Stimulated activated naive CD8-positive, alpha-beta T cell treated with anti-CD3 and anti-CD28 coated beads, Interleukin-15, Interleukin-2, amounts not matched to agents 100 ng/mL and 50 ng/mL, for 24 hours (primary cell): Measurements from ENCODE around the gene NRARP.

Experiments used
- H3K27ac Mint-ChIP-seq: one replicate; pipeline ENCODE4 v1.8.0; 2021; ENCODE audit warnings: mild to moderate bottlenecking, mixed read lengths
- H3K27me3 Mint-ChIP-seq: one replicate; pipeline ENCODE4 v1.8.0; 2021; ENCODE audit warnings: mixed read lengths
- H3K36me3 Mint-ChIP-seq: one replicate; pipeline ENCODE4 v1.8.0; 2021; ENCODE audit warnings: low read depth, mixed read lengths
- H3K4me1 Mint-ChIP-seq: one replicate; pipeline ENCODE4 v1.8.0; 2021; ENCODE audit warnings: low read depth, mixed read lengths
- H3K4me3 Mint-ChIP-seq: one replicate; pipeline ENCODE4 v1.8.0; 2021; ENCODE audit warnings: mild to moderate bottlenecking, mixed read lengths
- H3K9me3 Mint-ChIP-seq: one replicate; pipeline ENCODE4 v1.8.0; 2021; ENCODE audit warnings: mixed read lengths

Gene NRARP

DNA sequence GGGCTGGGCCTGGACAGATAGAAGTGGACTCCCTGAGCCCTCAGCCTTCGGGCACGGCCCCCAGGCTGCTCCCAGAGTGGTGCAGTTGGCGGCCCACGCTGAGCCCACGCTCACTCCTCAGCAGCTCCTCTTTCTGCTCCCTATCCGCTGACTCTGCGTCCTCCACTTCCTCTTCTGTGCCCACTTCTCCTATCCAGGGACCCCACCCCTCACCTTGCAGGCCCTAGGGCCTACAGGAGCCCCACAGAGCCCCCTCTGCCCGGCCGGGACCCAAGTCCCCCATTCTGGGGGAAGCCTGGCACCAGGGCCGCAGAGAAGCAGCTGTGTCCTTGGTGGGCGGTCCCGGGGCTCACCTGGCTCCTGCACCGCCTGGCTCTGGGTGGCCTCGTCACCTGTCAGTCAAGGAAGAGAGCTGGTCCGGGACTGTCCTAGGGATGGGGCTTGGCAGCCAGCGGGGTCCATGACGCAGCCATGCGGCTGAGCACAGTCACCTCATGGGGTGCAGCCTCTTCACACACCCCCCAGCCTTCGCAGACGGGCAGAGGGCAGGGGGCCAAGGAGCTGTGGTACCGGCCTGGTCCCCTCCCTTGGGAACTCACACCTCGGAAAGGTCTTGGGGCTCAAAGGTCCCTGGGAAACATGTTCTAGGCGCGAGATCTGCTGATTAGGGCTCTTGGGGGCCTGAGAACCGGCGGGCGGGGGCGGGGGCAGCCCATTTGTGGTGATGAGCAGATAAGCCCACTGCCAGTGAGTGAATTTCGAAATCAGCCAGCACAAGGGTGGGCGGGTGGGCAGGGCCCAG, 5.4 kb upstream of the NRARP start:
- Mint-ChIP-seq H3K9me3 (no peaks in the 10 kb centered on the region), H3K4me3 (no peak overlapping the region), H3K27ac (no peak overlapping the region), H3K27me3 (no peaks in the 10 kb centered on the region), H3K4me1 (peaks cover 17% of the 10 kb centered on the region), H3K36me3 (no peaks in the 10 kb centered on the region)

DNA sequence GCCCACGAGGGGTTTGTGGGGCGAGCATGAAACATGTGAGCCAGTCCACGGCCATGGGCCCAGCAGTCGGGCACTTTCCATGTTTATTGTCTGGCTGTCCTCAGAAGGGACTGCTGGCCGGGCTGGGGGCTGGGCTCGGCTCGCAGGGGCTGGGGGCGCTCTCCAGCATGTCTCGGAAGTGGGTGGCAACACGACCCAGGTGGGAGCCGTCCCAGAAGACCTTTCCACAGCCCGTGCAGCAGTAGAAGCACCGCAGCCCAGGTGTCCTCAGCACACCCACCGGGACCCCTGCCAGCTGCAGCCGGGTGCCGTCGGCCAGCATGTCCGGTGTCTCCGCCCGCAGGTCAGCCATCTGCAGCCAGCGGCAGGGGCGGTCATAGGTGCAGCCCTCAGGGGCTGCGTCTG, 4.8 kb upstream of the NRARP start:
- no peaks in the 10 kb centered on the region for H3K9me3 Mint-ChIP-seq
- no peak overlapping the region for H3K4me3 Mint-ChIP-seq
- no peaks in the 10 kb centered on the region for H3K36me3 Mint-ChIP-seq
- H3K27ac Mint-ChIP-seq = no peak overlapping the region
- peaks cover 17% of the 10 kb centered on the region for H3K4me1 Mint-ChIP-seq
- H3K27me3 Mint-ChIP-seq = no peaks in the 10 kb centered on the region

DNA sequence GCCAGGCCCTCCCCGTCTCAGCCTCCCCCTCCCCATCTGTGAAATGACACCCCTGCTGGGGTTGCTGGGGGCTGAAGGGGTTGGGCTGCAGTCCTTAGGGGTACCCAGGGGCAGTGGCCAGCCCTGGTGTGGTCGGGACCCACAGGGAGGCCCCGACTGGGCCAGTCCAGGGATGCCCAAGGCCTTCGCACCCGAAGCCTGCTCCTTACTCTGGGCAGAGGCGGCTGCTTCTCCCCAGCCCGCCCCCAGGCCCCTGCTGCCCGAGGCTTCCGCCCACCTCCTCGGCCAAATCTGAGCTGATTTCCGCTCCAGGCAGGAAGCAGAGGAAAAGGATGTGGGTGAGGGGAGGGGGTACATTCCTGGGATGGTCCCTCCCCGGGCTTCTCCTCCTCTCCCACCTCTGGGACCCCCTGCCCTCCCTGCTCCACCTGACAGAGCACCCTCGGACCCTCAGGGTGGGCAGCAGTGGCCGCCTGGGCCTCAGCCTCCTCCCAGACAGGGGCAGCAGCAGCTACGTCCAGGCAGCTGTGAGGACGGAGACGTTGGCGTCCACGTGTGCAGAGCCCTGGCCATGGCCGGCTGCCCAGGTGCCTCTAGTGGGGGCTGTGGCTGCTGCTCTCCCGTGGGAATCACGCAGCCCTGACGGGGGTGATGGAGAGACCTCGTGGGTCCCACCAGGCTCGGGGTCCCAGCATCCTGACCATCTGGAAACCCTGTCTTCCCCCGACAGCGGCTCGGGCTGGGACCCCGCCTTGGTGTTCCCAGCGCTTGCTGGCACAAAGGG, 4.2 kb upstream of the NRARP start:
- Mint-ChIP-seq H3K4me1 (peaks cover 17% of the 10 kb centered on the region), H3K4me3 (no peak overlapping the region), H3K36me3 (no peaks in the 10 kb centered on the region), H3K27ac (no peak overlapping the region), H3K27me3 (no peaks in the 10 kb centered on the region), H3K9me3 (no peaks in the 10 kb centered on the region)

DNA sequence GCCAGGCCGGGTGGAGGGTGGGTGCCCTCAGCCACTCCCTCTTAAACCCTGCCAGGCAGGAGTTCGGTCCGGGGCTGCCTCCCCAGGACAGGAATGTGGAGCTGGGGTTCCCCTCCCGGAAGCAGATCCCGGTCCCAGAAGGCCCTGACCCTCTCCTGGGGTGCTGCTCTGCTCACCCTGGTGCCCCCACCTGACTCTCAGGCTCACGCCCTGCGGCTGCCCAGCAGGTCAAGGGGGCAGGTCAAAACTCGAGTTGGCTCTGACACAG, 3.7 kb upstream of the NRARP start:
- Mint-ChIP-seq H3K27ac (no peak overlapping the region), H3K4me3 (no peak overlapping the region), H3K4me1 (peaks cover 20% of the 10 kb centered on the region), H3K36me3 (no peaks in the 10 kb centered on the region), H3K9me3 (no peaks in the 10 kb centered on the region), H3K27me3 (peaks cover 2% of the 10 kb centered on the region)

DNA sequence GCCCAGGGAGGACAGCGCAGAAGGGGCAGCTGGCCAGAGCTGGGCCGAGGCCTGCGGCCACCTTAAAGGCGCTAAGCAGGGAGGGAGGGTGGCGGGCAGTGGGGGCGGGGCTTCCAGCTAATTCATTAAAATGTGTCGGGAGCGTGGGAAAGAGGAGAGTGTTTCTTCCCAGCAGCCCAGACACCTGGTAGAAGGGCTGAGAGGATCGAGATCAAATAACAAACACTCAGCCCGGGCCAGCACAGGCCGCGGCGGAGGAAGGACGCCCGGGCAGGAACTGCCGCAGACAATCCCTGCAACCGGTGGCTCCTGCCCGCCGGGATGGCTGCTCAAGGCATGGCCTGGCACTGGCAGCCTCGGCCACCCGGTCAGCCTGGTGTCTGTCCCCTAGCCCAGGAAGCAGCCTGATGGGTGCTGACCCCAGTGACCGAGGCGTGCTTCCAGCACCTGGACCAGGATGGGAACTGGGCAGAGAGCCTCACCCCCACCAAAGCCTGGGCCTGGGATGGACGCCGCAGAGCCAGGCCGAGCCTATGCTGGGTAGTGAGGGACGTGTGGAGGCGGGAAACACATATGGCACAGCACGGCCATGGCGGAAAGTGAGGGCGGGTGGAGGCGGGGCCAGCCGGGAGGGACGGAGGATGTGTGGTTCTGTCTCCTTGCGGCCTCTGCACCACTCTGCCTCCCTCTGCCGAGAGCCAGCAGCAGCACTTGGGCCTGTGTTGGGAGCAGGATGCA, 3.2 kb upstream of the NRARP start:
- Mint-ChIP-seq H3K27me3 (peaks cover 4% of the 10 kb centered on the region), H3K4me3 (no peak overlapping the region), H3K27ac (no peak overlapping the region), H3K4me1 (peaks cover 21% of the 10 kb centered on the region), H3K36me3 (no peaks in the 10 kb centered on the region), H3K9me3 (no peaks in the 10 kb centered on the region)

DNA sequence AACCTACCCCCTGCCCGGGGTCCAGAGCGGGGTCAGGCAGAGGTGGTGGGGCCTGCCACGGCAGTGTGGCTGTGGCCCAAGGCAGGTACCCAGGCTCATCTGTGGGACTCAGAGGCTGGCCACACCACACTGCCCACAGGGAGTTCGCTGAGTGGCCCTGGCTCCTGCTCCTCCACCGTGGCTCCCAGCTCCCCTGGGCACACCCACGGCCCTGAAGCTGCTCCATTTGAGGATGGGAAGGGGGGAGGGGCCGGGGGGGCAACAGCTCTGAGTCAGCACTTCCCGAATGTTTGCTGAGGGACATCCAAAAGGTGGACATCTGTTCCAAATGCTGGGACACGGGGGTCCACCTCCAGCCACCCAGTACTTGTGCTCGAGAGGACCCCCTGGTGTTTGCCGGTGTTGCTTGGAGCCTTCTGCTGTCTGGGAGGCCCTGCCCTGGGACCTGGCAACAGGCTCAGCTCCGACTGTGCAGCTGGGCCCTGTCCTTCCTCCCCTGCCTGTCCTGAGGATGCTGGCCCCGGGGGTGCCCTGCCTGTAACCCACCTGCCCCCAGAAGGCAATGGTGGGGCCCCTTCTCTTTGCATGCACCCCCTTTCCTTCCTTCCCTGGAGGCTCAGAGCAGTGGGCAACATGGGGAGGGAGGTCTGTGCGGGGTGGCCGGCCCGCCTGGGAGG, 2.5 kb upstream of the NRARP start:
- Mint-ChIP-seq H3K4me1 (peaks cover 25% of the 10 kb centered on the region), H3K4me3 (no peak overlapping the region), H3K9me3 (no peaks in the 10 kb centered on the region), H3K36me3 (no peaks in the 10 kb centered on the region), H3K27me3 (peaks cover 9% of the 10 kb centered on the region), H3K27ac (no peak overlapping the region)

DNA sequence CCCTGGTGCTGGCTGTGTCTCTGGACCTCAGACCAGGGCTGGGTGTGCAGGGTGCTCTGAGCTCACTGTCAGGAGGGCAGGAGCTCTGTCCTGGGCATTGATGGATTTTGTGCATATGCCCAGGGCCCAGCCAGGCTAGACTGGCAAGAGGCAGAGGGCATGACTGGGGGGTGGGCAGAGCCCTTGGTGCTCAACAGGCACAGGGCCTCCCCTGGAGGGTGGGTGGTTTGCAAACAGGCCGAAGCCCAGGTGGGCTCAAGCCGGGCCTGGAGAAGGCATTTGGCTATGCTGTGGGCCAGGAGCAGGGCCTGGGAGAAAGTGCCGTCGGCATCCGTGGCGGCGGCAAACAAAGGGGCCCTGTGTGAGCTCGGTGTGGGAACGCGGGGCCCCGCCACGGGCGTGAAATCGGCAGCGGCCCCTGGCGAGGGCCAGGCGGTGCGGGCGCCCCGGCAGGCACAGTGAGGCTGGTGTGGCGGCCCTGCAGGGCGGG, 1.9 kb upstream of the NRARP start:
- Mint-ChIP-seq H3K4me1 (peaks cover 25% of the 10 kb centered on the region), H3K27me3 (peaks cover 11% of the 10 kb centered on the region), H3K27ac (no peak overlapping the region), H3K9me3 (no peaks in the 10 kb centered on the region), H3K4me3 (no peak overlapping the region), H3K36me3 (no peaks in the 10 kb centered on the region)

DNA sequence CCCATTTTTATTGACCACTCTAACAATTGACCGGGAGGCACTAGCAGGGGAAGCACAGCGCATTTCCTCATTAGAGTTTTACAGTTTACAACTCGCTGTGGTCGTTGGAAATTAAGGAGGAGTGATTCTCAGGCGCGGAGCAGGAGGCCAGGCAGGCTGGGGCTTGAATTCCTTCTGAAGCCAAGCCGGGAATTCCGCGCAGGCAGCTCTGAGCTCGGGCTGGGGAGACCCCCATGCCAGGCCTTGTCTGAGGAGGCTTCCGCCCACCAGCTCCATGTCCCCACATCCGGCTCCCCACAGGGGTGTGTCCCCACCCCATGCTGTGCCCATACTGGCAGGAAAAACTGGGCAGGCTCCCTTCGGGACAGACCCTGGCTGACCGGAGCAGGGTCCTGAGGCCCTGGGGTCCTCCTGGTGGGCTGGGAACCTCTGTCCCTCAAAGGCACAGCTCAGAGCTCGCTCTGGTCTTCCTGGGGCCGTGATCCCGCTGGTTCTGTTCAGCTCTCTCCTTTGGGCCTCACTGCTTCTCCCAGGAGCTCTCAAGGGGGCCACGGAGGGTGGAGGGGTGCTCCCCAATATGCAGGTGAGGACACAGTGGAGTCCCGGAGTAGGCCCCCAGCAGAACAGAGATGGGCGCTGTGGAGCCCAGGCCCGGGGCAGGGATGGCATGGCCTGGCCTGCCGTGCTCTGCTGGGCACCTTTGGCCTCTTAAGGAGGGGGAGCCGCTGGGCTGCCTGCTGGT, 1.3 kb upstream of the NRARP start:
- H3K27ac Mint-ChIP-seq = no peak overlapping the region
- peak overlapping the region; percentile 39 for H3K4me3 Mint-ChIP-seq
- peaks cover 25% of the 10 kb centered on the region for H3K4me1 Mint-ChIP-seq
- no peaks in the 10 kb centered on the region for H3K9me3 Mint-ChIP-seq
- H3K27me3 Mint-ChIP-seq = peaks cover 17% of the 10 kb centered on the region
- H3K36me3 Mint-ChIP-seq = no peaks in the 10 kb centered on the region

DNA sequence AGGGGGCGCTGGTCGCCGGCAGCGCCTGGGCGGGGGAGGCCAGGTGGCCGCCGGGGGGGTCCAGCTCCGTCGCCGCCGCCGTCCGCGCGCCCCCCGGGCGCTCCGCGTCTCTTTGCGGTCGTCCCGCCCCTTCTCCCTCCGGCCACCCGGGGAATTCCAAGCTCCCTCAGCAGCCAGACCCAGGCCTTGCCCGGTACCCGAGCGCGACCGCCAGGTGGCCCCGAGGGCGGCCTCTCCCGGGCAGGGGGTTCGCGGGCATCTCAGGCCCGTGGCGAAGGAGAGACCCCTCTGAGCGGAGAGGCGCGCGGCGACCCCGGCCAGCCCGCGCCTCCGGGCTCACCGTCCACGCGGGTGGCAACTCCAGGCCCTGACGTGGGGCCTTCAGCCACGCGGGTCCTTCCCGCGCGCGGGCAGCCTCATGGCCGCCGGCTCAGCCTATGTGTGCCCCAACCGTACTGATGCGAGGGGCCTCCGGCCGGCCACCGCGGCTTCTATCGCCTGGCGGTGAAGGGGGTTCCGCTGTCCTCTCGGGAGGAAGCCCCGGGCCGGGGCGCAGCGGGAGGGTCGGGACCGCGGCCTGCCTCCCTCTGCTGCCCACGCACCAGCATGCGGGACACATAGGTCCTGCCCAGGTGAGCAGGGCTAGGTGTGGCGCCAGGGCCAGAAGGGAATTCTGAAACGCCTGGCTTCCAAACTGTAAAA, 529 bp upstream of the NRARP start:
- peaks cover 17% of the 10 kb centered on the region for H3K27me3 Mint-ChIP-seq
- peak overlapping the region; percentile 39 for H3K4me3 Mint-ChIP-seq
- no peaks in the 10 kb centered on the region for H3K36me3 Mint-ChIP-seq
- no peaks in the 10 kb centered on the region for H3K9me3 Mint-ChIP-seq
- peaks cover 24% of the 10 kb centered on the region for H3K4me1 Mint-ChIP-seq
- no peak overlapping the region for H3K27ac Mint-ChIP-seq

DNA sequence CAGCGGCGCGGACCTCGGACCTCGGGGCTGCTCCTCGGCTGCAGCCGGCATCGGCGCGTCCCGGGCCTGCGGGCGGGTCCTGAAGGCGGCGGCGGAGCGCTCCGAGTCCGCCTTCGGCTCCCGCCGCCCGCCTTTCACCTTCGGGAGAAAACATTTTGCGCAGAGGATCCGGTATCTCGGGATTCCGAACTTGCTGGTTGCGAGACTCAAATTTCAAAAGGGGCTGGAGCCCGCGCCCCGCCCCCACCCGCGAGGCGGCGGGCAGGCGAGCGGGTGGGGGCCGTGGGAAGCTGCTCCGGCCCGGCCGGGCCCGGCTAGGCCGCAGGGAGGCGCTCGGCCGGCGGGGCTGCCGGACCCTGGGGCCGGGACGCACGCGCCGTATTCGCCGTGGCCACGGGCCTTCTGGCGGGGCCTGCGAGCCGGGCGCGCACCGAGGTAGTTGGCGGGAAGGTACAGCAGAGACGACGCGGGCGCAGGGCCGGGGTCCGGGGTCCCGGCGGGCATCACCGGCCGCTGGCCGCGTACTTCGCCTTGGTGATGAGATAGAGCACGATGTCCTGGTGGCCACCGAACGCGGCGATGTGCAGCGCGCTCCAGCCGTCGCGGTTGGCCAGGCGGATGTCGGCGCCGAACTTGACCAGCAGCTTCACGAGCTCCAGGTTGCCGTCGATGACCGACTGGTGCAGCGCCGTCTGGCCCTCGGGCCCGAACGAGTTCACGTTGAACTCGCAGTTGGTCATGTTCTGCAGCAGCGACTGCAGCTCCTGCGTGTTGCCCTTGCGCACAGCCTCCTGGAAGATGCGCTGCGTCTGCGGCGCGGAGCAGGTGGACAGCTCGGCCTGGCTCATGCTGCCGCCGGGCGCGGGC, 757 bp downstream of the NRARP start:
- H3K4me3 Mint-ChIP-seq = peak overlapping the region; percentile 80
- no peaks in the 10 kb centered on the region for H3K9me3 Mint-ChIP-seq
- no peaks in the 10 kb centered on the region for H3K36me3 Mint-ChIP-seq
- peaks cover 18% of the 10 kb centered on the region for H3K4me1 Mint-ChIP-seq
- H3K27ac Mint-ChIP-seq = no peak overlapping the region
- H3K27me3 Mint-ChIP-seq = peaks cover 29% of the 10 kb centered on the region

DNA sequence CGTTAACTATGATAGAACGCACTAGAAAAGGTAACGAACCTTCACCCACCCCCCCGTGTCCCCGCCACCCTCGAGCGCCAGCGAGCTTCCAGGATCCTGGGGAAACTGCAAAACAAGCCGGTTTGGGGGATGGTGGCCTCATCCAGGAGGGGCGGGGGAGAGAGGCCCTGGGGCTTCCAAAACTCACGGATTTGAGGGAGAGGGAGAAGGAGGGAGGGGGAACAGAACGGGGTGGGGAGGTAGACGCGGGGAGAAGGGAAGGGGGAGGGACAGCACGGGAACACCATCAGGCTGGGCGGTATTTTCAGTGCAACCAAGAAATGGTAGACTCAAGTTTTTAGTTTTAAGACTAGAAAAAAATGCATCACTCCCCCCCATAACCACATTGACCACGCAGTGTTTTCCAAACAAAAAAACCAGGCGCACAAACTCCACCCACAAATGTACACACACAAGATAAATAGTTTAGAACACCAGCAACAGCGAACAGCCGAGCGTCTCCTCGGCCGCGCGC, 1.4 kb downstream of the NRARP start:
- Mint-ChIP-seq H3K9me3 (no peaks in the 10 kb centered on the region), H3K4me3 (peak overlapping the region; percentile 80), H3K36me3 (no peaks in the 10 kb centered on the region), H3K4me1 (peaks cover 18% of the 10 kb centered on the region), H3K27me3 (peaks cover 30% of the 10 kb centered on the region), H3K27ac (no peak overlapping the region)

DNA sequence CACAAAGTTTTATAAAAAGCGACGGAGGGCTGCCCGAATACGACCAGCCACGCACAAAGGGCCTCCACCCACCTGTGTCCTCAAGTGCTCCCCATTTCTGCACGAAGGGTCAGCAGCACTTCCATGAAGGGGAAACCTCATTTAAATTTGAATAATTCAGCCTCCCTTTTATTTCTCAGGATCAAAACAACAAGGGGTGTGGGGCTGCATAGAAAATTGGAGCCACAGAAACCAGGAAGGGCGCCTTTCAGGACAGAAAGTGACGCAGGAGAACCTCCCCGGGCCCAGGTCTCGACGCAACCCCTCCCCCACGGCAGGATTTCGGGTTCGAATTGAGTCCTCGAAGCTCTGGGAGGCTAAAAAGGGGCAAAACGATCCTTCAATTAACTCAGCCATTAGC, 2.1 kb downstream of the NRARP start:
- Mint-ChIP-seq H3K36me3 (no peaks in the 10 kb centered on the region), H3K9me3 (no peaks in the 10 kb centered on the region), H3K27me3 (peaks cover 30% of the 10 kb centered on the region), H3K27ac (no peak overlapping the region), H3K4me1 (peaks cover 14% of the 10 kb centered on the region), H3K4me3 (peak overlapping the region; percentile 20)

DNA sequence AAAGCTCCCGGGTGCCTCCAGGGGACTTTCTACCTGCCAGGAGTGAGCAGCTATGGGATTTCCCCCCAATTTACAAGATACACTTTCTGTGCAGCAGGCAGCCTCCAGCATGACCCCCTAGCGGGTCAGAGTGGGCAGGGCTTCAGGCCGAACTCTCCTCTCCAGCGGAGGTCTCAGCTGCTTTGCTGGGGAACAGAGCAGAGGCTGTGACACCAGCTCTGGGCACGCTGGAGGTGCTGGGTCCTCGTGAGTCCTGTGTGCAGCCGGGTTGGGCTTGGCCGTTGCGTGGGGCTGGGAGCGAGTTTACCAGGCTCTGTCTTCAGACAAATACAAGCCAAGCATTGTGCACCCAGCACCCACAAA, 2.9 kb downstream of the NRARP start:
- H3K27me3 Mint-ChIP-seq = peaks cover 33% of the 10 kb centered on the region
- no peaks in the 10 kb centered on the region for H3K36me3 Mint-ChIP-seq
- H3K9me3 Mint-ChIP-seq = no peaks in the 10 kb centered on the region
- H3K27ac Mint-ChIP-seq = no peak overlapping the region
- H3K4me3 Mint-ChIP-seq = no peak overlapping the region
- H3K4me1 Mint-ChIP-seq = peaks cover 21% of the 10 kb centered on the region
